Thyroid gland (tissue), 4 donors: ENCODE results near the gene FOXO3.

Experiments used
- POLR2A ChIP-seq, 2 donors: fragments of 450-650 bp; IDR thresholded peaks; one replicate each; pipeline ENCODE4 v1.6.1; 2017; ENCODE audit warnings: antibody characterized with exemption in 2 of 2, mild to moderate bottlenecking in 2 of 2, moderate library complexity in 1 of 2
- TF ChIP-seq, protein P1 (sequence below), 6 experiments: fragments of 200-600 bp in 3 of 6; fragments of 450-650 bp in 3 of 6; sonication (generic) in 3 of 6; IDR thresholded peaks; one replicate each; pipeline ENCODE4 v1.5.1; 2016 to 2019; ENCODE audit warnings: antibody characterized with exemption in 6 of 6, mild to moderate bottlenecking in 2 of 6, inconsistent platforms in 1 of 6, moderate library complexity in 1 of 6

DNA sequence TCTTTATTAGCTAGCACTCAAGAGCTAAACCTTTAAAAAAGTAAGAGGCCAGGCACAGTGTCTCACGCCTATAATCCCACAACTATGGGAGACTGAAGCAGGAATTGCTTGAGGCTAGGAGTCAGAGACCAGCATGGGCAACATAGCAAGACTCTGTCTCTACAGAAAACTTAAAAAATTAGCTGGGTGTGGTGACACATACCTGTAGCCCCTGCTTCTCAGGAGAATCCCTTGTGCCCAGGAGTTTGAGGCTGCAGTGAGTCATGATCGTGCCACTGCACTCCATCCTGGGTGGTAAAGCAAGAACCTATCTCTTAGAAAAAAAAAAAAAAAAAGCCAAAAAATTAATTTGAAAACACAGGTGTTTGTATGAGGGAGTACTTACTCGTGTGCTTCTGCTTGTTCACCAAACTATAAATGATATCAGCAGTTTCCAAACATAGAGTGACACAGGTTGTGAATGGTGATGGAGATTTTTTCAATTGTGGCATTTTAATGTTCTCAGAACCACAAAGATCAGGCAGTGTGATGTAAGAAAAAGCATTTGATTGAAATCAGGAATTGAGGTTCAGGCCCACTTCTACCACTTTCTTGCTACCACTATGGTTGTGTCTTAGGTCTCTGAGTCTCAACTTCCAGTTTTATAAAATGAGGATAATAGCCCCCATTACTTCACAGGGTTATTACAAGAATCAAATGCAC lies 104.9 kb downstream of the FOXO3 start:
- TF ChIP-seq, protein P1, sequence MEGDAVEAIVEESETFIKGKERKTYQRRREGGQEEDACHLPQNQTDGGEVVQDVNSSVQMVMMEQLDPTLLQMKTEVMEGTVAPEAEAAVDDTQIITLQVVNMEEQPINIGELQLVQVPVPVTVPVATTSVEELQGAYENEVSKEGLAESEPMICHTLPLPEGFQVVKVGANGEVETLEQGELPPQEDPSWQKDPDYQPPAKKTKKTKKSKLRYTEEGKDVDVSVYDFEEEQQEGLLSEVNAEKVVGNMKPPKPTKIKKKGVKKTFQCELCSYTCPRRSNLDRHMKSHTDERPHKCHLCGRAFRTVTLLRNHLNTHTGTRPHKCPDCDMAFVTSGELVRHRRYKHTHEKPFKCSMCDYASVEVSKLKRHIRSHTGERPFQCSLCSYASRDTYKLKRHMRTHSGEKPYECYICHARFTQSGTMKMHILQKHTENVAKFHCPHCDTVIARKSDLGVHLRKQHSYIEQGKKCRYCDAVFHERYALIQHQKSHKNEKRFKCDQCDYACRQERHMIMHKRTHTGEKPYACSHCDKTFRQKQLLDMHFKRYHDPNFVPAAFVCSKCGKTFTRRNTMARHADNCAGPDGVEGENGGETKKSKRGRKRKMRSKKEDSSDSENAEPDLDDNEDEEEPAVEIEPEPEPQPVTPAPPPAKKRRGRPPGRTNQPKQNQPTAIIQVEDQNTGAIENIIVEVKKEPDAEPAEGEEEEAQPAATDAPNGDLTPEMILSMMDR (IDR thresholded peaks at IDR 0.05): no peak
- TF ChIP-seq POLR2A (IDR thresholded peaks at IDR 0.05): no peak
